SW480 (cell line): Measurements from ENCODE around the gene PMM1.
"Not testable (repeated sequence)": the region's sequence is repeated elsewhere in the genome, so short reads cannot be mapped to it uniquely, and the experiment has no call there.

Experiments
- DNase-seq: peaks from one replicate; pipeline ENCODE4 v3.0.0-alpha.2; 2016; ENCODE audit warnings: low spot score

PMM1 gene

GRCh38 chr22:41563051-41563711, 26.5 kb downstream of the PMM1 start:
- DNase-seq, result no peak

GRCh38 chr22:41562461-41562860, 27.2 kb downstream of the PMM1 start:
- no peak for DNase-seq

- DNase-seq, result no peak
Measured at GRCh38 chr22:41561788-41562187, 27.9 kb downstream of the PMM1 start.

GRCh38 chr22:41561335-41561734, 28.3 kb downstream of the PMM1 start:
- DNase-seq, result no peak

GRCh38 chr22:41560095-41560471, 29.6 kb downstream of the PMM1 start:
- no peak for DNase-seq

- not testable (repeated sequence) for DNase-seq
Measured at GRCh38 chr22:41558241-41558630, 31.4 kb downstream of the PMM1 start.

GRCh38 chr22:41557401-41558240, 32.0 kb downstream of the PMM1 start:
- no peak for DNase-seq

GRCh38 chr22:41556561-41556960, 33.1 kb downstream of the PMM1 start:
- no peak for DNase-seq

- no peak for DNase-seq
Measured at GRCh38 chr22:41555325-41555982, 34.2 kb downstream of the PMM1 start.

- DNase-seq, result no peak
Measured at GRCh38 chr22:41551877-41552582, 37.6 kb downstream of the PMM1 start.

GRCh38 chr22:41550952-41551491, 38.6 kb downstream of the PMM1 start:
- DNase-seq, result no peak

- no peak for DNase-seq
Measured at GRCh38 chr22:41548830-41549211, 40.8 kb downstream of the PMM1 start.

GRCh38 chr22:41544671-41545476, 44.8 kb downstream of the PMM1 start:
- no peak for DNase-seq

GRCh38 chr22:41543854-41544670, 45.6 kb downstream of the PMM1 start, which contains the start of gene POLR3H:
Gene POLR3H, minus strand, starts transcription at chr22:41544470. Its CDS starts 369 bp downstream, at chr22:41544101.
- peak; percentile 95 for DNase-seq

GRCh38 chr22:41542224-41542623, 47.4 kb downstream of the PMM1 start:
- DNase-seq, result no peak

GRCh38 chr22:41541484-41541883, 48.2 kb downstream of the PMM1 start:
- DNase-seq, result no peak

- DNase-seq, result no peak
Measured at GRCh38 chr22:41540365-41540764, 49.3 kb downstream of the PMM1 start.

GRCh38 chr22:41540006-41540315, 49.7 kb downstream of the PMM1 start:
- DNase-seq, result no peak

- no peak for DNase-seq
Measured at GRCh38 chr22:41539146-41540005, 50.3 kb downstream of the PMM1 start.

GRCh38 chr22:41538583-41538982, 51.1 kb downstream of the PMM1 start:
- DNase-seq, result no peak
